Coronary artery (tissue), 2 donors: Measurements from ENCODE around the gene TMEM269.
"Not testable (repeated sequence)": the region's sequence is repeated elsewhere in the genome, so short reads cannot be mapped to it uniquely, and the experiment has no call there.

Source experiments
- DNase-seq: peaks from one replicate; pipeline ENCODE4 v3.0.0-alpha.2; 2017; ENCODE audit warnings: low spot score
- H3K27ac ChIP-seq, 2 donors: fragments of 200-600 bp; sonication (generic); one replicate each; pipeline ENCODE4 v1.5.1; 2016 to 2019
- H3K4me3 ChIP-seq: fragments of 200-600 bp; sonication (generic); 2 replicates; pipeline ENCODE4 v1.5.1; 2016; ENCODE audit warnings: mild to moderate bottlenecking, moderate library complexity
- TF ChIP-seq, protein P1 (sequence below): fragments of 200-600 bp; sonication (generic); IDR thresholded peaks from one replicate; pipeline ENCODE4 v1.5.1; 2019; ENCODE audit warnings: antibody characterized with exemption

The TMEM269 gene

DNA sequence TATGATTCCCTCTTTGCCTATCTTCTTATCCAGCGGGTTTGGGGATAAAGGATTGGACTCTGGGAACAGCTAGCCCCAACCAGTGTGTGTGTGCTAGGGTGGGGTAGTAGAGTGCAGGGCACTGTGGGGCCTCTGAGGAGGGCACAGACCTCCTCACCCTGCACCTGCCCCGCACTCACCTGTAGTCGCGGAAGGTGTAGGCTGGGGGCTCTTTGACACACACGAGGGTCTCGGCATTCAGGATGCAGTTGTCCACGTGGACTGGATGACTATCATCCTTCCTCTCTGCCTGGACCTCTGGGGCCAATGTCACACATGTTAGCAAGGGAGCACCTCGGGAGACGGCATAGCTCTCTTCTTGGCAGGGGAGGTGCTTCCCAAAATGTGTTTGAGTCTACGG lies 36.8 kb upstream of the TMEM269 start:
- H3K4me3 ChIP-seq = no peak overlapping the region
- TF ChIP-seq, protein P1, sequence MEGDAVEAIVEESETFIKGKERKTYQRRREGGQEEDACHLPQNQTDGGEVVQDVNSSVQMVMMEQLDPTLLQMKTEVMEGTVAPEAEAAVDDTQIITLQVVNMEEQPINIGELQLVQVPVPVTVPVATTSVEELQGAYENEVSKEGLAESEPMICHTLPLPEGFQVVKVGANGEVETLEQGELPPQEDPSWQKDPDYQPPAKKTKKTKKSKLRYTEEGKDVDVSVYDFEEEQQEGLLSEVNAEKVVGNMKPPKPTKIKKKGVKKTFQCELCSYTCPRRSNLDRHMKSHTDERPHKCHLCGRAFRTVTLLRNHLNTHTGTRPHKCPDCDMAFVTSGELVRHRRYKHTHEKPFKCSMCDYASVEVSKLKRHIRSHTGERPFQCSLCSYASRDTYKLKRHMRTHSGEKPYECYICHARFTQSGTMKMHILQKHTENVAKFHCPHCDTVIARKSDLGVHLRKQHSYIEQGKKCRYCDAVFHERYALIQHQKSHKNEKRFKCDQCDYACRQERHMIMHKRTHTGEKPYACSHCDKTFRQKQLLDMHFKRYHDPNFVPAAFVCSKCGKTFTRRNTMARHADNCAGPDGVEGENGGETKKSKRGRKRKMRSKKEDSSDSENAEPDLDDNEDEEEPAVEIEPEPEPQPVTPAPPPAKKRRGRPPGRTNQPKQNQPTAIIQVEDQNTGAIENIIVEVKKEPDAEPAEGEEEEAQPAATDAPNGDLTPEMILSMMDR = no peak
- DNase-seq = no peak
- H3K27ac ChIP-seq = no peak overlapping the region

DNA sequence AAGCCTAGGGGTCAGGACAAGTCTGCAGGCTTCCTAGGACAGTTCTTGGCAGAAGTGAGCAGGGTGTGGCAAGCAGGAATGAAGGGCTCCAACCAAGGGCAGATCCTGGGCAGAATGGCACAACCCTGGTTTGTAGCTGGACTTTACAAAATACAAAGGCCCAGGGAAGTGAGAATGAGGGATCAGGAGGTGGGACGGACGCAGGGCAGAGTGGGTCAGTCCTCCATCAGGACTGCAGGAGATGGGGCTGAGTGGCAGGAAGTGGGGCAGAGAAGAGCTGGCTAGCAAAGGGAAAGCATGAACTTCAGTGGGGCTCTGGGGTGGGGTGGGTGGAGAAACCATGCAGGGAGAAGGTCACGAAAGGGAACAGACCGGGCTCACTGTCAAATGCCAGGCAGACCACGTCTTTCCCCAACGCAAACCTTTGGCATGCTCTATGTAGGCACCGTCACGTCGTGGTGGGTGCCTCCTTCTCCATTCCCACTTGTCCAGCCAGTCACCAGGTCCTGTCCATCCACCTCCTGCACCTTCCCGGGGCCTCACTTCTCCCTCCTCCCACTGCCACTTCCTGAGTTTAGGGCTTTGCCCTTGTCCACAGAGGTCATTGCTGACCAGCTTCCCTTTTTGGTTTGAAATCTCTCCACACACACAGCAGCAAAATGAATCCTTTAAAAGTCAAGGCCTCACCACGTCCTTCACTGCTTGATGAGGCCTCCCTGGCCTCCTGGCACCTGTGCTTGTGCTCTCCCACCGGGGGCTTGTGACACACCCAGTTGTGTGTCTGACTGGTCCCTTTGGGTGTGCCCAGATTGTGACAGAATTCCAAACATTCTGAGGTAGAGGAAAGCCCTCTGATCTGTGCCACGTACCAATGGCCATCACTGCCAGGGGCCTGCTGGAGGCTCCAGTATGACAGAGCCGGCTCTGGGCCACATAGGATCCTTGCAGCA lies 36.1 kb upstream of the TMEM269 start:
- TF ChIP-seq, protein P1 = no peak
- Histone ChIP-seq H3K4me3 (no peak overlapping the region), H3K27ac (no peak overlapping the region)
- no peak for DNase-seq

DNA sequence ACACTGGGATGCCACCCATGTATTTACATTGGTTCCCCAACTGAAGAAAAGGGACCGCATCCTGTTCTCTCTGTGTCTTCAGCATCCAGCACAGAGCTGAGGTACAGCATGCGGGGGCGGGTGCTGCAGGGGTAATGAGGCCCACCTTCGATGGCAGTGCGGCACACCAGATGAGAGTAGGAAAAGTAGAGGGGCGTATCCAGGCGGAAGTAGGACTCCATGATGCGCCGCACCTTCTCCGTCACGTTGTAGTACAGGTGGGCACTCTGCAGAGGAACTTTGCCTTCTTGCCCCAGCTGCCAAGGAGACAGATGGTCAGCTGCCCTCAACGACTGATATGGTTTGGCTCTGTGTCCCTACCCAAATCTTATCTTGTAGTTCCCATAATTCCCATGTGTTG lies 34.8 kb upstream of the TMEM269 start:
- no peak overlapping the region for H3K4me3 ChIP-seq
- DNase-seq = no peak
- H3K27ac ChIP-seq = no peak overlapping the region
- TF ChIP-seq, protein P1 = no peak

DNA sequence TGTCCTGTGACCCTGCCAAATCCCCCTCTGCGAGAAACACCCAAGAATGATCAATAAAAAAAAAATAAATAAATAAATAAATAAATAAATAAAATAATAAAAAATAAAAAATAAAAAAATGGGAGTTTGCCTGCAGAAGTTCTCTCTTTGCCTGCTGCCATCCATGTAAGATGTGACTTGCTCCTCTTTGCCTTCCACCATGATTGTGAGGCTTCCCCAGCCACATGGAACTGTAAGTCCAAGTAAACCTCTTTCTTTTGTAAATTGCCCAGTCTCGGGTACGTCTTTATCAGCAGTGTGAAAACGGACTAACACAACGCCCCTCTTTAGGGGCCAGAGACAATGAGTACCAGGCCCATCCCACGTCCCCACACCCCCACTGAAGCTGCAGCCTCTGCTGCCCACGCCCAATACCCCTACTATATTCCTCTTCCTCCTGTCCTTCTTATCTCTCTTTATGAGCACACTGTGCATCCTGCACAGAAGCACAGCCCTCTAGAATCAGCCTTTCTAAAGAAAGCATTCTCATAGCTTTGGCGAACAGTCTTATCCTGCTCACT lies 33.2 kb upstream of the TMEM269 start:
- not testable (repeated sequence) for H3K27ac ChIP-seq, DNase-seq, H3K4me3 ChIP-seq

DNA sequence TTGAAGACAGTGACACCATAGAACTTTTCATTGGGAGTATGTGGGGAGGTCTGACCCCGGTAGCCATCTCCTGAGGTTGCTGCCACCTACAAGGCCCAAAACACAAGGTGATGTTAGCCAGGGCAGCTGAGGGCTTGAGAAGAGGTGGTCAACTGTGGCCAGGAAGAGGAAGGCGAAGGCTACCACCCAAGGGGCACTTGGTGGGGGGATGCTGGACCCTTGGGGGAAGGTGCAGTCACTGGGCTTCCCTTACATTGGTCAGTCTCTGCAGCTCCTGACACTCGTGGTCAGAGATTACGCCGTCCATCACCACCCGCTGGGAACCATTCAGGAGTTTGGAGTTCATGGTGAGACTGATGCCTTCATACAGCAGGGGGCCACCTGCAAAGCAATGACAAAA lies 32.5 kb upstream of the TMEM269 start:
- H3K27ac ChIP-seq = no peak overlapping the region
- H3K4me3 ChIP-seq = no peak overlapping the region
- TF ChIP-seq, protein P1 = no peak
- DNase-seq = no peak

DNA sequence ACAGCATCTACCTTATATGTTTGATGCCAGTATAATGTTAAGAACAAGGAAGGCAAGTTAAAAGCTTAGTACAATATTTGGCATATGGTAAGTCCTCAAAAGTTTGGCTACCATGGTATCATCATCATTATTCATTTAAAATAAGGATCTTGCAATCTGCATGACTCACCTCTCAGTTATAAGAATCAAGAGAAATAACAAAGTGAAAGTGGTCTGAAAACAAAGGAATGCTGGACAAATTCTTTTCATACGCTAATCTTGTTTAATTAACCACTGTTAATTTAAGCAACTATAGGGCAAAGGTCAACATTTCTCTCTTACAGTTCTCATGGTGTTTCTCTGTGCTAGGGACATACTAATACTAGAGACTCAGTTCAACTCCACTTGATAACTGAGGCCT lies 31.7 kb upstream of the TMEM269 start:
- H3K4me3 ChIP-seq = no peak overlapping the region
- TF ChIP-seq, protein P1 = no peak
- H3K27ac ChIP-seq = no peak overlapping the region
- no peak for DNase-seq

DNA sequence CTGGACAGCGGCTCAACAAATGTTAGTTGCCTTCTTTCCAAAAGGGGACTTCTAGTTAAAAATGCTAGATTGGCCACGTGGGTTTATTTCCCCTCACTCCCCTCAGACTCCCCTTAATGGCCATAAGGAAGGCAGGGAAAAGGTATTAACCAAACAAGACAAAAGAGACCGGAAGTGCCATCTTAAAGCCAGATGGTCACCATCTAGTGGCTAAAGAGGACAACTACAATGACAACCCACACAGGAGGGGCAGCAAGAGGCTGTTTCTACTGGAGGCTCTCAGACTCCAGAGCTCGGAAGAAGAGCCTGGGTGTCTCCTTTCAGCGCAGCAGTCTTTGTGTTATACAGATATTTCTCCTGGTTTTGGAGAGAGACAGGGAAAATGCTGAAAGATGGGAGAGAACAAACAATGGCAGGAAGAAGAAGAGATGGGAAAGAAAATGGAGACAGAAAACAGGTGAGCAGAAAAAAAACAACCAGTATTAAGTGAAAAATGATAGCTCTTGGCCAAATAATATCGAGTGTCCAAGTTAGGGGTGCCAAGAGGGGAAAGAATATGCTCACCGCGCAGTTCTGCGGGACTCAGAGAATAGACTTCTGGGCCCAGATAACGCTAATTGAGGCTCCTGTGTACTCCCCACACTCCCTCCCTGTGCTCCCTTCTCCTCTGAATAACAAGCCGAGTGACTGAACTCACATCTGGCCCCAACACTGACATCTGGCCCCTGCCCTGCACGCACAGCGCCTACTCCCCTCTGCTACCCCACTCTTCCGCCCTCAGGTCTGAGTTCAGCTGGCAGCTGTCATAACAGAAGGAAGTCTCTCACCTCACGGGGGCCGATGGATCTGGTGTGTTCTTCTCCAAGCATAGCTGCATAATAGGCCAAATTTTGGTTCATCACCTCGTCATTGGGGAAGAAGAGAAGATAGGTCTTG lies 27.6 kb upstream of the TMEM269 start:
- H3K4me3 ChIP-seq = no peak overlapping the region
- DNase-seq = no peak
- TF ChIP-seq, protein P1 = peak; percentile 54
- H3K27ac ChIP-seq = no peak overlapping the region
